Keratinocyte (primary cell): ENCODE data around the gene SLC9A3. TPM values are rescaled to one million over a fixed set of nuclear protein-coding genes. Genes with fewer than 3 reads are reported as not detected.

ENCODE experiments used
- DNase-seq: peaks from one replicate; pipeline ENCODE4 v3.0.0-alpha.2; 2011; ENCODE audit warnings: low read depth, missing footprints, low spot score
- FAIRE-seq: peaks from 2 replicates; lab custom pipeline; 2011; peaks lifted over from hg19 to GRCh38; lab: Jason Lieb, UNC
- H2AFZ ChIP-seq: 2 replicates; pipeline ENCODE4 v1.6.0; 2012; ENCODE audit warnings: low read length, control low read depth, inconsistent platforms; ENCODE audit not compliant: control insufficient read depth
- H3K27ac ChIP-seq: 2 replicates; pipeline ENCODE4 v1.5.1; 2011; ENCODE audit warnings: low read length; ENCODE audit not compliant: control insufficient read depth, insufficient read depth
- H3K27me3 ChIP-seq: 3 replicates; pipeline ENCODE4 v1.6.0; 2011; ENCODE audit warnings: low read length; ENCODE audit not compliant: control insufficient read depth, insufficient read depth; ENCODE audit errors: extremely low read depth
- H3K36me3 ChIP-seq, 2 experiments: 2 replicates in 1 of 2; 3 replicates in 1 of 2; pipeline ENCODE4 v1.5.1; 2011; ENCODE audit warnings: low read length in 2 of 2, mild to moderate bottlenecking in 1 of 2; ENCODE audit not compliant: control insufficient read depth in 2 of 2, insufficient read depth in 2 of 2; ENCODE audit errors: extremely low read depth in 1 of 2
- H3K4me1 ChIP-seq: 3 replicates; pipeline ENCODE4 v1.5.1; 2011; ENCODE audit warnings: low read length; ENCODE audit not compliant: control insufficient read depth, insufficient read depth; ENCODE audit errors: extremely low read depth
- H3K4me2 ChIP-seq: 3 replicates; pipeline ENCODE4 v1.6.0; 2011; ENCODE audit warnings: low read depth, low read length; ENCODE audit not compliant: control insufficient read depth, insufficient read depth; ENCODE audit errors: extremely low read depth
- H3K4me3 ChIP-seq, 3 experiments: fragments of 200-600 bp in 1 of 3; sonication (generic) in 1 of 3; 2 replicates in 2 of 3; 3 replicates in 1 of 3; pipeline ENCODE4 v1.5.1; 2011 to 2016; ENCODE audit warnings: low read length in 3 of 3, mild to moderate bottlenecking in 3 of 3, control low read depth in 2 of 3, inconsistent platforms in 1 of 3, low read depth in 1 of 3, mixed read lengths in 1 of 3, mixed run types in 1 of 3, moderate library complexity in 1 of 3; ENCODE audit not compliant: control insufficient read depth in 2 of 3, insufficient read depth in 2 of 3; ENCODE audit errors: extremely low read depth in 1 of 3
- H3K79me2 ChIP-seq: 2 replicates; pipeline ENCODE4 v1.6.0; 2012; ENCODE audit warnings: low read length; ENCODE audit not compliant: control insufficient read depth, insufficient read depth
- H3K9ac ChIP-seq: 3 replicates; pipeline ENCODE4 v1.6.0; 2011; ENCODE audit warnings: low read length; ENCODE audit not compliant: control insufficient read depth, insufficient read depth; ENCODE audit errors: extremely low read depth
- H3K9me1 ChIP-seq: 3 replicates; pipeline ENCODE4 v1.6.0; 2011; ENCODE audit warnings: low read length; ENCODE audit not compliant: control insufficient read depth, insufficient read depth; ENCODE audit errors: extremely low read depth
- H3K9me3 ChIP-seq: 2 replicates; pipeline ENCODE4 v1.5.1; 2012; ENCODE audit warnings: low read depth, low read length; ENCODE audit not compliant: control insufficient read depth
- H4K20me1 ChIP-seq: 3 replicates; pipeline ENCODE4 v1.6.0; 2011; ENCODE audit warnings: low read length; ENCODE audit not compliant: control insufficient read depth, insufficient read depth; ENCODE audit errors: extremely low read depth
- CTCF ChIP-seq, 3 experiments: IDR thresholded peaks in 1 of 3; conservative IDR thresholded peaks in 1 of 3; optimal IDR thresholded peaks in 1 of 3; 2 replicates in 2 of 3; 3 replicates in 1 of 3; pipeline versions ENCODE3 to v1.5.1; 2011; ENCODE audit warnings: low read length in 3 of 3, mild to moderate bottlenecking in 3 of 3, moderate library complexity in 2 of 3, control low read depth in 1 of 3, inconsistent platforms in 1 of 3; ENCODE audit not compliant: insufficient read depth in 2 of 3; ENCODE audit errors: extremely low read depth in 1 of 3
- EZH2 ChIP-seq: IDR thresholded peaks from one replicate; pipeline ENCODE4 v1.6.1; 2012; ENCODE audit warnings: inconsistent platforms, mild to moderate bottlenecking, low read length, moderate library complexity
- dilution Hi-C: fragments of 300-500 bp; cut with MboI; formaldehyde crosslinking; loops from one replicate; pipeline ENCODE4 v1.7.0; 2020; ENCODE audit warnings: low sequenced_read_pairs; ENCODE audit not compliant: extremely low pct_ligation_motif_present
- polyA plus RNA-seq, 5 experiments: library from polyadenylated mRNA; depleted of rRNA in 3 of 5; stranded (reverse) in 3 of 5; stranded (forward) in 1 of 5; unstranded in 1 of 5; fragments of >200 nt; gene quantifications; 1 replicate in 1 of 5; 2 replicates in 3 of 5; 3 replicates in 1 of 5; pipeline versions ENCODE4 v1.2.1 to v1.2.3, GENCODE V29; 2011 to 2012; ENCODE audit warnings: missing spikeins in 2 of 5, low read depth in 1 of 5, low replicate concordance in 1 of 5

Gene SLC9A3
- polyA plus RNA-seq, 1 donor (not counting 4 experiments of a cell fraction or from before 2014, with no cell fraction given) = 0.55 TPM

GRCh38 chr5:424301-425110 is 99.7 kb downstream of the SLC9A3 start:
- no peak for TF ChIP-seq EZH2
- TF ChIP-seq CTCF (optimal IDR thresholded peaks at IDR 0.05 in 1 of 3, IDR thresholded peaks at IDR 0.05 in 1 of 3, conservative IDR thresholded peaks at IDR 0.05 in 1 of 3; ENCODE audit: extremely low read depth in 1 of 3, insufficient read depth in 2 of 3, low read length in 3 of 3) = no peak
- DNase-seq = no peak
- no peak overlapping the region for H3K27ac ChIP-seq
- H3K9ac ChIP-seq = no peak overlapping the region
- H3K36me3 ChIP-seq = no peaks in the 10 kb centered on the region
- H3K4me3 ChIP-seq = no peak overlapping the region
- no peaks in the 10 kb centered on the region for H4K20me1 ChIP-seq
- dilution Hi-C loops = no loop called here
- H3K4me1 ChIP-seq = peaks cover 3% of the 10 kb centered on the region
- H3K9me1 ChIP-seq = no peaks in the 10 kb centered on the region
- H2AFZ ChIP-seq = no peak overlapping the region
- H3K4me2 ChIP-seq = no peak overlapping the region
- no peaks in the 10 kb centered on the region for H3K27me3 ChIP-seq
- no peaks in the 10 kb centered on the region for H3K9me3 ChIP-seq
- H3K79me2 ChIP-seq = no peaks in the 10 kb centered on the region
- FAIRE-seq = no peak

- no peak overlapping the region for H3K27ac ChIP-seq
- H3K4me2 ChIP-seq = no peak overlapping the region
- DNase-seq (no peak), FAIRE-seq (no peak)
- no peaks in the 10 kb centered on the region for H3K79me2 ChIP-seq
- TF ChIP-seq EZH2 (no peak), CTCF (optimal IDR thresholded peaks at IDR 0.05 in 1 of 3, IDR thresholded peaks at IDR 0.05 in 1 of 3, conservative IDR thresholded peaks at IDR 0.05 in 1 of 3; ENCODE audit: extremely low read depth in 1 of 3, insufficient read depth in 2 of 3, low read length in 3 of 3) (no peak)
- H3K9me3 ChIP-seq = no peaks in the 10 kb centered on the region
- H3K36me3 ChIP-seq = no peaks in the 10 kb centered on the region
- no peaks in the 10 kb centered on the region for H3K27me3 ChIP-seq
- dilution Hi-C loops = no loop called here
- no peak overlapping the region for H3K4me3 ChIP-seq
- H3K9me1 ChIP-seq = no peaks in the 10 kb centered on the region
- H3K4me1 ChIP-seq = peaks cover 3% of the 10 kb centered on the region
- no peak overlapping the region for H2AFZ ChIP-seq
- H3K9ac ChIP-seq = no peak overlapping the region
- H4K20me1 ChIP-seq = no peaks in the 10 kb centered on the region
These were observed 100.5 kb downstream of the SLC9A3 start for GRCh38 chr5:423626-424261.
